Hematopoietic multipotent progenitor cell treated with erythropoietin and hydrocortisone succinate and interleukin-3 and kit ligand, for 8 days (in vitro differentiated cells): ENCODE measurements around the gene PREX1.
"Not testable (repeated sequence)": the region's sequence is repeated elsewhere in the genome, so short reads cannot be mapped to it uniquely, and the experiment has no call there.

ENCODE experiments used
- DNase-seq: peaks from one replicate; pipeline ENCODE4 v3.0.0-alpha.2; 2015

PREX1 gene

GRCh38 chr20:48614593-48615274 lies 213.1 kb downstream of the PREX1 start:
- DNase-seq: no peak

- DNase-seq: no peak
Observed at GRCh38 chr20:48613926-48614325, 213.9 kb downstream of the PREX1 start.

- DNase-seq: no peak
Observed at GRCh38 chr20:48612335-48612734, 215.5 kb downstream of the PREX1 start.

GRCh38 chr20:48610996-48611395 lies 216.8 kb downstream of the PREX1 start:
- no peak for DNase-seq

GRCh38 chr20:48609491-48609978 lies 218.3 kb downstream of the PREX1 start:
- DNase-seq: no peak

GRCh38 chr20:48608756-48609155 lies 219.0 kb downstream of the PREX1 start:
- DNase-seq: no peak

GRCh38 chr20:48607544-48607865 lies 220.3 kb downstream of the PREX1 start:
- DNase-seq: no peak

GRCh38 chr20:48606841-48607543 lies 220.8 kb downstream of the PREX1 start:
- no peak for DNase-seq

- no peak for DNase-seq
Observed at GRCh38 chr20:48606172-48606840, 221.5 kb downstream of the PREX1 start.

GRCh38 chr20:48605364-48606171 lies 222.2 kb downstream of the PREX1 start:
- no peak for DNase-seq

- DNase-seq: no peak
Observed at GRCh38 chr20:48604936-48605335, 222.9 kb downstream of the PREX1 start.

- no peak for DNase-seq
Observed at GRCh38 chr20:48604426-48604825, 223.4 kb downstream of the PREX1 start.

- no peak for DNase-seq
Observed at GRCh38 chr20:48603819-48604405, 223.9 kb downstream of the PREX1 start.

- DNase-seq: no peak
Observed at GRCh38 chr20:48603116-48603818, 224.5 kb downstream of the PREX1 start.

- DNase-seq: no peak
Observed at GRCh38 chr20:48601798-48602197, 226.0 kb downstream of the PREX1 start.

GRCh38 chr20:48600470-48600945 lies 227.3 kb downstream of the PREX1 start:
- no peak for DNase-seq

GRCh38 chr20:48599748-48600469 lies 227.9 kb downstream of the PREX1 start:
- DNase-seq: no peak

- DNase-seq: no peak
Observed at GRCh38 chr20:48599106-48599747, 228.6 kb downstream of the PREX1 start.

GRCh38 chr20:48598303-48598941 lies 229.4 kb downstream of the PREX1 start:
- not testable (repeated sequence) for DNase-seq
